GM18526 (cell line): ENCODE data around the gene EPSTI1.

Experiments
- POLR2A ChIP-seq: IDR thresholded peaks from 3 replicates; pipeline ENCODE4 v1.6.1; 2011; ENCODE audit not compliant: insufficient read length; ENCODE audit errors: extremely low read depth

The EPSTI1 gene

DNA sequence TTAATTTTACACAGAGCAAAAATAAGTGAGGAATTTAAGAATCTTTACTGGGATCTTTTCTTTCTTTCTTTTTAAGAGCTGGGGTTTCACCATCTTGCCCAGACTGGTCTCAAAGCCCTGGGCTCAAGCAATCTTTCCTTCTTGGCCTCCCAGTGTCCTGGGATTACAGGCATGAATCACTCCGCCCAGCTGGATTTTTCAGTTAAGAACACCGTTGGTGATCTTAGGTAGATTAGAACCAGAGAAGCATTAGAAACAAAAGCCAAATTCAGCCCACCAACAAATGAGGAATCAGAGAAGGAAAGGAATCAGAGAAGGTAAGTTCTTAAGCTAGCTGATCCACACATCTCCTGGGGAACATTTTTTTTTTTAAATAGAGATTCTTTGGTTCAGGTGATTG lies 34.2 kb downstream of the EPSTI1 start:
- TF ChIP-seq POLR2A: no peak

GRCh38 chr13:42950181-42950580 lies 41.9 kb downstream of the EPSTI1 start:
- TF ChIP-seq POLR2A: no peak

GRCh38 chr13:42947925-42948324 lies 44.1 kb downstream of the EPSTI1 start:
- TF ChIP-seq POLR2A: no peak

- TF ChIP-seq POLR2A: no peak
Measured at GRCh38 chr13:42946927-42947326, 45.1 kb downstream of the EPSTI1 start.

DNA sequence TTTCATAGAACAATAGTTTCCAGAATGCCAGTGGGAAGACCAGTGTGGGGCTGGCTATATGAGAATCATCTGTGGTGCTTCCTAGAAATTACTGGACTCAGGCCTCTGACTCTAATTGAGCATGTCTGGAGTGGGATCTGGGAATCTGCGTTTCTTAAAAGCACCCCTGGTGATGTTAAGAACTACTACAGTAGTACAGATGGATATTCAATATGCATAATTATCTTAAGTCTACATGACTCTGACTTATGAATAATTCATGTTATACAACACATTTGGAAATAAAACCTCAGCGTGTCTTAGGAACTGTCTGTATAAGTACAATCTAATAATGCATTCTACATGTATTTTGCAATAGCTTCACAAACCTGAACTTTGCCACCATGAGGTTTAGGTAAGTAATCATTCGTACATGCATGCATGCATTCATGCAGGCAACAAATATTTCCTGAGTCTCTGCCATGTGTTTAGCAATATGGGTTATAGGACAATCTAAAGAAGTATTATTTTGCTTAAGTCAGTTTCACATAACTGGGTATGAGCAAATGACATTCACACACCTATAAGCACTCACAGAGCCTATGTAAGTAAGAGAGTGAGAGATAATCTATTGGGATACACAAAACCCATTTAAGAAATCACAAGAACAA lies 62.0 kb downstream of the EPSTI1 start:
- no peak for TF ChIP-seq POLR2A

GRCh38 chr13:42926555-42926954 lies 65.5 kb downstream of the EPSTI1 start:
- no peak for TF ChIP-seq POLR2A

- no peak for TF ChIP-seq POLR2A
Measured at GRCh38 chr13:42926043-42926442, 66.0 kb downstream of the EPSTI1 start.

DNA sequence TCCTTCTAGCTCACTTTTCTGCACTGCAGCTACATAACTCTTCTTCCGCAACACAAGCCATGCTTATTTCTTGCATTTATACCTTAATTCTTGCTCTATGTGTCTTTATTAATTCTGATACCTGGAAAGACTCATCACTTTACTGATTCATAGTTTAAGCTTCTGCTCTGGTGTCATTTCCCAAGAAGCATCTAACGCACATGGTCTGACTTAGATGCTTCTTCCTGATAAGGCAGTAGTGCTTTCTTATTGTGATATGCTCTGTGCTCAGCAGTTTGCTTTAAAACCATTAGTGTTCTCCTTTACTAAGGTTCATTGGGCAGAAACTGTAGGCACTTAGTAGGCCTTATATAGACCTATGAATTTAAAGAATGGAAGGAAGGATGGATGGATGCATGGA lies 66.4 kb downstream of the EPSTI1 start:
- TF ChIP-seq POLR2A: no peak

- TF ChIP-seq POLR2A: no peak
Measured at GRCh38 chr13:42924344-42924743, 67.7 kb downstream of the EPSTI1 start.

DNA sequence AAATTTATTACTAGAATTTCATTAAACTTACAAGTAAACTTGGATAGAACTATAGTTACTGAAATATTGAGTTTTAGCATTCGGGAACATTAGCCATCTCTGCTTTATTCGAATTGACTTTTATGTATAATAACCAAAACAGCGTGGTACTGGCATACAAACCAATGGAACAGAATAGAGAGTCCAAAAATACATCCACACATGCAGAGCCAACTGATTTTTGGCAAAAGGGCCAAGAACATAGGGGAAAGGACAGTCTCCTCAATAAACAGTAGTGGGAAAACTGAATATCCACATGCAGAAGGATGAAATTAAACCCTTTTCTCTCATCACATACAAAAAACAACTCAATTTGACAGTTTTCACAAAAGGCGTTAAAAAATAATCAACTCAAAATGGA lies 84.3 kb downstream of the EPSTI1 start:
- no peak for TF ChIP-seq POLR2A

GRCh38 chr13:42906257-42906656 lies 85.8 kb downstream of the EPSTI1 start:
- no peak for TF ChIP-seq POLR2A

GRCh38 chr13:42905579-42905978 lies 86.5 kb downstream of the EPSTI1 start:
- TF ChIP-seq POLR2A: no peak

DNA sequence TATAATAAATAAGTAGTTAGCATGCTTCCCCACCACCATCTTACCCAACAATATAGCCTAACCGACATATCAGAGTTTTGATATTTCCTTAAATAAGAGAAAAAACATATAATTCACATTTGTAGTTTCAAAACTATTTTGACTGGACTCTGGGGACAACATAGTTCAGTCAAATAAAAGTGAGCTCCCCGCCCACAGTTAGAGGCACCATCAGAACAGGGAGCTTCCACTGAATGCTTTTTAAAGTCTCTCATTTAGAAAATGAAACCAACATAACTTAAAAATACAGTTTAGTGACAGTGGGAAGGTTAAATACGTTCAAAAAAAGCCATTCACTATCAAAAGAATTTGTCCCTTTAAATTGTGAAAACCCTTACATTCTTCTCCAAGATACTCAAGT lies 92.8 kb downstream of the EPSTI1 start:
- no peak for TF ChIP-seq POLR2A

GRCh38 chr13:42895776-42896175 lies 96.3 kb downstream of the EPSTI1 start:
- TF ChIP-seq POLR2A: no peak

- TF ChIP-seq POLR2A: no peak
Measured at GRCh38 chr13:42894765-42895243, 97.2 kb downstream of the EPSTI1 start.

DNA sequence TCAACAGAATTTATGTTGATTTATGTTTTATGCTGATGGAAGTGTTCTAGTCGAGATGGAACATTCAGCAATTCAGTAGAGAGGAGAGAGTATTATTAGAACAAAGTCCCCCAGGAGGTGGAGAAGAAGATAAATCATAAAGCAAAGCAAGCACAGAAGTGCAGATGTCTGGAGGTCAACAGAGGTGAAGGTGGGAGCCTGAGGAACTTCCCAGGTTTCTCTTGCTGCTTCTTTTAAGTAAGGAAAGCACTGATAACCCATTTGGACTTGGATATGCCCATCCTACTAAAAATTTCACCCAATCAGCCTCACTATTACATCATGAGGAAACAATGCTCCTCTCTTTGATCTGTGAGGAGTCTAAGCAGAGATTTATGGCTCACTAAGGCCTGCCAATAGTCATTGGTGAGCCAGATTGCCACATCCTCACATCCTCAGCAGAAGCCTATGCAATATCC lies 98.8 kb downstream of the EPSTI1 start:
- no peak for TF ChIP-seq POLR2A

DNA sequence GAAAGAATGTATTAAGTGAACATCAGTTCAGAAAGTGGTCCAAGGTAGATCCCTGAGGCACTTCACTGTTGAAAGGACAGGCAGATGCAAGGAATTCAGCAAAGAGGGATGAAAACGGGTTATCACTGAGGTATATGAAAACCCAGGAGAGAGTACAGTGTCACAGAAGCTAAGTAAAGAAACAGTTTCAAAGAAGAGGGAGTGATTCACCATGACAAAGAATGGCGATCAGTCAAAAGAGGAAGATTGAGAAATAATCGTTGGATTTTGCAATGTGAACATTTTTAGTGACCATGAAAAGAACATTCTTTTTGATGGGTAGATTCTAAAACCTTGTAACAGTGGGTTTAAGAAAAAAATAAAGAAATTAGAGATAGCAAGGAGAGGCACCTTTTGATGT lies 99.3 kb downstream of the EPSTI1 start:
- no peak for TF ChIP-seq POLR2A

GRCh38 chr13:42891591-42891990 lies 100.5 kb downstream of the EPSTI1 start:
- TF ChIP-seq POLR2A: no peak

GRCh38 chr13:42885325-42885724 lies 106.7 kb downstream of the EPSTI1 start:
- TF ChIP-seq POLR2A: no peak
